ENCODE data around the gene FNDC1. TPM values are rescaled to one million over a fixed set of nuclear protein-coding genes. Genes with fewer than 3 reads are reported as not detected.

Gene FNDC1
- total RNA-seq, 1 experiment from 2014 or later = not detected

- TF ChIP-seq EZH2phosphoT487 (IDR thresholded peaks at IDR 0.05; ENCODE audit: borderline replicate concordance, low read length) (no peak), EZH2 (IDR thresholded peaks at IDR 0.05; ENCODE audit: low read length, unreplicated experiment) (no peak)
- H3K9ac ChIP-seq (ENCODE audit: low read length) = no peak overlapping the region
- no peaks in the 10 kb centered on the region for H3K4me1 ChIP-seq (ENCODE audit: insufficient read depth, low read length)
- no peaks in the 10 kb centered on the region for H3K9me3 ChIP-seq (ENCODE audit: low read length)
- no peaks in the 10 kb centered on the region for H4K20me1 ChIP-seq (ENCODE audit: low read length)
- H3K9me2 ChIP-seq (replicated peaks; ENCODE audit: low read length) = no peaks in the 10 kb centered on the region
- ChIA-PET CTCF (no interaction called here), POLR2A (ENCODE audit: unreplicated experiment) (no interaction called here)
- no peak overlapping the region for H3K27ac ChIP-seq (ENCODE audit: low read length)
- H3K4me3 ChIP-seq (ENCODE audit: low read length) = no peak overlapping the region
- H3K27me3 ChIP-seq (ENCODE audit: low read length) = peaks cover 33% of the 10 kb centered on the region
- H3K79me2 ChIP-seq (ENCODE audit: low read length) = no peaks in the 10 kb centered on the region
- no peaks in the 10 kb centered on the region for H3F3A ChIP-seq (ENCODE audit: low read length, unreplicated experiment)
- H3K4me2 ChIP-seq (ENCODE audit: low read length) = no peak overlapping the region
- no TSS peak for BruUV-seq (replicated peaks)
- no peak overlapping the region for H2AFZ ChIP-seq (ENCODE audit: low read length)
- ATAC-seq (no peak), DNase-seq (no peak)
- intact Hi-C loops (cut with micrococcal nuclease) = no loop called here
- H3K36me3 ChIP-seq (ENCODE audit: low read depth, low read length) = no peaks in the 10 kb centered on the region
Measured at GRCh38 chr6:159249752-159250151, 80.6 kb downstream of the FNDC1 start.

GRCh38 chr6:159250633-159251032 lies 81.4 kb downstream of the FNDC1 start:
- no peaks in the 10 kb centered on the region for H4K20me1 ChIP-seq (ENCODE audit: low read length)
- CTCF ChIA-PET = no interaction called here
- H3K4me1 ChIP-seq (ENCODE audit: insufficient read depth, low read length) = no peaks in the 10 kb centered on the region
- no peaks in the 10 kb centered on the region for H3K9me2 ChIP-seq (replicated peaks; ENCODE audit: low read length)
- peaks cover 33% of the 10 kb centered on the region for H3K27me3 ChIP-seq (ENCODE audit: low read length)
- H3K36me3 ChIP-seq (ENCODE audit: low read depth, low read length) = no peaks in the 10 kb centered on the region
- H3F3A ChIP-seq (ENCODE audit: low read length, unreplicated experiment) = no peaks in the 10 kb centered on the region
- no peak overlapping the region for H3K27ac ChIP-seq (ENCODE audit: low read length)
- POLR2A ChIA-PET (ENCODE audit: unreplicated experiment) = no interaction called here
- no peak for DNase-seq
- no peak overlapping the region for H3K4me3 ChIP-seq (ENCODE audit: low read length)
- H3K9me3 ChIP-seq (ENCODE audit: low read length) = no peaks in the 10 kb centered on the region
- intact Hi-C loops (cut with micrococcal nuclease) = no loop called here
- BruUV-seq (replicated peaks) = no TSS peak
- no peaks in the 10 kb centered on the region for H3K79me2 ChIP-seq (ENCODE audit: low read length)
- no peak for TF ChIP-seq CTCF (conservative IDR thresholded peaks at IDR 0.05; ENCODE audit: low read depth, low read length)
- TF ChIP-seq EZH2phosphoT487 (IDR thresholded peaks at IDR 0.05; ENCODE audit: borderline replicate concordance, low read length) = no peak
- TF ChIP-seq EZH2 (IDR thresholded peaks at IDR 0.05; ENCODE audit: low read length, unreplicated experiment) = no peak
- H3K4me2 ChIP-seq (ENCODE audit: low read length) = no peak overlapping the region
- no peak overlapping the region for H2AFZ ChIP-seq (ENCODE audit: low read length)
- ATAC-seq = no peak
- H3K9ac ChIP-seq (ENCODE audit: low read length) = no peak overlapping the region

- Histone ChIP-seq H3K27ac (ENCODE audit: low read length) (no peak overlapping the region), H3K9me2 (replicated peaks; ENCODE audit: low read length) (no peaks in the 10 kb centered on the region), H3K9me3 (ENCODE audit: low read length) (no peaks in the 10 kb centered on the region), H3F3A (ENCODE audit: low read length, unreplicated experiment) (no peaks in the 10 kb centered on the region), H4K20me1 (ENCODE audit: low read length) (no peaks in the 10 kb centered on the region), H2AFZ (ENCODE audit: low read length) (no peak overlapping the region), H3K9ac (ENCODE audit: low read length) (no peak overlapping the region), H3K36me3 (ENCODE audit: low read depth, low read length) (no peaks in the 10 kb centered on the region), H3K4me2 (ENCODE audit: low read length) (no peak overlapping the region), H3K4me1 (ENCODE audit: insufficient read depth, low read length) (no peaks in the 10 kb centered on the region), H3K79me2 (ENCODE audit: low read length) (no peaks in the 10 kb centered on the region), H3K4me3 (ENCODE audit: low read length) (no peak overlapping the region), H3K27me3 (ENCODE audit: low read length) (peaks cover 16% of the 10 kb centered on the region; the same call in 1 of the 2 replicates)
- BruUV-seq (replicated peaks) = no TSS peak
- peak; percentile 33; the same call in 1 of the 2 replicates for ATAC-seq
- intact Hi-C loops (cut with micrococcal nuclease) = no loop called here
- TF ChIP-seq CTCF (conservative IDR thresholded peaks at IDR 0.05; ENCODE audit: low read depth, low read length) (peak; percentile 53), EZH2 (IDR thresholded peaks at IDR 0.05; ENCODE audit: low read length, unreplicated experiment) (no peak)
- CTCF ChIA-PET = no interaction called here
- DNase-seq = peak; percentile 39
- POLR2A ChIA-PET (ENCODE audit: unreplicated experiment) = no interaction called here
Measured at GRCh38 chr6:159252955-159253508, 83.8 kb downstream of the FNDC1 start.
